Body of pancreas (tissue), 4 donors: Measurements from ENCODE around the gene LIG4. TPM values are rescaled to one million over a fixed set of nuclear protein-coding genes. Genes with fewer than 3 reads are reported as not detected.
A peak's percentile ranks its signal among the peaks of the same experiment; 100 is the strongest.

Experiments
- ATAC-seq: fragments of 150-250 bp; one replicate; pipeline ENCODE4 v1.9.1; 2016
- DNase-seq, 4 donors: peaks; one replicate each; pipeline ENCODE4 v3.0.0-alpha.2; 2019
- H3K27ac ChIP-seq, 4 donors: fragments of 200-600 bp; sonication (generic); 1 replicate in 3 of 4; 2 replicates in 1 of 4; pipeline versions ENCODE4 v1.5.1 to v1.6.1; 2016 to 2019; ENCODE audit warnings: mild to moderate bottlenecking in 1 of 4, mixed read lengths in 1 of 4, moderate library complexity in 1 of 4
- H3K27me3 ChIP-seq, 2 donors: fragments of 200-600 bp; sonication (generic); one replicate each; pipeline ENCODE4 v1.6.0; 2016; ENCODE audit warnings: mild to moderate bottlenecking in 1 of 2
- H3K36me3 ChIP-seq, 2 donors: fragments of 200-600 bp; sonication (generic); replicated peaks in 1 of 2; 2 replicates each; pipeline ENCODE4 v1.5.1; 2016; ENCODE audit warnings: low read depth in 2 of 2; ENCODE audit not compliant: insufficient read depth in 1 of 2
- H3K4me1 ChIP-seq: fragments of 200-600 bp; sonication (generic); one replicate; pipeline ENCODE4 v1.6.0; 2016
- H3K4me3 ChIP-seq, 2 donors: fragments of 200-600 bp; sonication (generic); 1 replicate in 1 of 2; 2 replicates in 1 of 2; pipeline ENCODE4 v1.5.1; 2016 to 2019
- H3K9me3 ChIP-seq, 3 donors: fragments of 200-600 bp; sonication (generic); 1 replicate in 2 of 3; 2 replicates in 1 of 3; pipeline ENCODE4 v1.5.1; 2016
- POLR2A ChIP-seq, 3 donors: fragments of 450-650 bp; IDR thresholded peaks; one replicate each; pipeline ENCODE4 v1.6.1; 2016; ENCODE audit warnings: antibody characterized with exemption in 3 of 3, mild to moderate bottlenecking in 2 of 3
- WGBS, 2 donors: methylation state at CpG; one replicate each; pipeline ENCODE4 v1.1.5; 2017; 5-methylcytosine and 5-hydroxymethylcytosine counted together
- intact Hi-C: fragments of 100-400 bp; cut with DNase I; formaldehyde crosslinking; loops from one replicate; pipeline ENCODE4 v1.15.1; 2023
- total RNA-seq, 2 donors: library from RNA; depleted of rRNA; stranded (reverse); fragments of >200 nt; gene quantifications; one replicate each; pipeline ENCODE4 v1.1.0, GENCODE V29; 2016
- TF ChIP-seq, protein P1 (sequence below), 7 experiments: fragments of 450-650 bp in 4 of 7; fragments of 200-600 bp in 3 of 7; sonication (generic) in 3 of 7; IDR thresholded peaks; one replicate each; pipeline ENCODE4 v1.5.1; 2016 to 2019; ENCODE audit warnings: antibody characterized with exemption in 7 of 7

The LIG4 gene
- total RNA-seq, 2 donors from 2014 or later: 5.9 to 7.5 TPM

DNA sequence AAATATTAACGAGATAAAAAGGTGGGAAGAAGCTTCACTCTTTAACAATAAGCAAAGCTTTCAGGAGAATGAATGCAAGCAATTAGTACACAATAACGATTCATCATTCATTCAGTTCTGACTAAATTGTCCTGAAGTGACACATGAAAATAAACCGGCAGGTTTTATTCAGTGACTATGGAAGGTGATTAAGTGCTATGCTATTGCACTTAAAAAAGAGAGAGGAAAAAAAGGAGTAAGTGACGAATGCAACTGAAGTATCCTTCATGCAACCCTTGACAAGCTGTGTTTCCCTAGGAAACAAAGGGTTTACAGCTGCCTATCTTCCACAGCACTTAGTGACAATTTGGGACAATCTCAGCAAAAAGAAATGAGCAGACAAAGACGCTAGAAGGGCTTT lies 1.4 kb downstream of the LIG4 start:
- H3K27me3 ChIP-seq: no peaks in the 10 kb centered on the region
- no peaks in the 10 kb centered on the region for H3K9me3 ChIP-seq
- DNase-seq (no peak), ATAC-seq (no peak)
- no peak overlapping the region for H3K4me3 ChIP-seq
- H3K4me1 ChIP-seq: peaks cover 29% of the 10 kb centered on the region
- WGBS, 2 donors: 55 to 56% methylated on average over 5 of the region's 5 CpGs
- intact Hi-C loops: no loop called here
- TF ChIP-seq, protein P1, sequence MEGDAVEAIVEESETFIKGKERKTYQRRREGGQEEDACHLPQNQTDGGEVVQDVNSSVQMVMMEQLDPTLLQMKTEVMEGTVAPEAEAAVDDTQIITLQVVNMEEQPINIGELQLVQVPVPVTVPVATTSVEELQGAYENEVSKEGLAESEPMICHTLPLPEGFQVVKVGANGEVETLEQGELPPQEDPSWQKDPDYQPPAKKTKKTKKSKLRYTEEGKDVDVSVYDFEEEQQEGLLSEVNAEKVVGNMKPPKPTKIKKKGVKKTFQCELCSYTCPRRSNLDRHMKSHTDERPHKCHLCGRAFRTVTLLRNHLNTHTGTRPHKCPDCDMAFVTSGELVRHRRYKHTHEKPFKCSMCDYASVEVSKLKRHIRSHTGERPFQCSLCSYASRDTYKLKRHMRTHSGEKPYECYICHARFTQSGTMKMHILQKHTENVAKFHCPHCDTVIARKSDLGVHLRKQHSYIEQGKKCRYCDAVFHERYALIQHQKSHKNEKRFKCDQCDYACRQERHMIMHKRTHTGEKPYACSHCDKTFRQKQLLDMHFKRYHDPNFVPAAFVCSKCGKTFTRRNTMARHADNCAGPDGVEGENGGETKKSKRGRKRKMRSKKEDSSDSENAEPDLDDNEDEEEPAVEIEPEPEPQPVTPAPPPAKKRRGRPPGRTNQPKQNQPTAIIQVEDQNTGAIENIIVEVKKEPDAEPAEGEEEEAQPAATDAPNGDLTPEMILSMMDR (IDR thresholded peaks at IDR 0.05): no peak
- no peak for TF ChIP-seq POLR2A (IDR thresholded peaks at IDR 0.05)
- H3K27ac ChIP-seq: peak overlapping the region in 1 of 4 donors; percentile 10
- H3K36me3 ChIP-seq: peaks cover 0 to 3% of the 10 kb centered on the region in 2 donors

DNA sequence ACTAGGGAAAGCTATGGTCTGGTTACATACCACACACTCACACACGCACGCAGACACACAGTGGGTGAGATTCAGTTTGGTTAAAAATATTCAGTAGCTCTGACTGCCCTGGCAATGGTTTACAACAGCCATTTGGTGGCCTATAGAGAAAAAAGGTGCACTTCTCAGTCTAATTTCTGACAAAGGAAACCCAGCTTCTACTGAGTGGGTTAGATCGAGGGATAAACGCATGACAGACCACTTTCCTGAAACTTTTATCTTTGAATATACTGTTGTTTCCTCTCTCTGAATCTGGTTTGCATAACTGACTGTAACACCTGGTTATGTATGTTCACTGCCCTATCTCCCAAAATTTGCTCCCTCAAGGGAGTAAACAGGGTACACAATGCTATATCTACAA lies 2.5 kb downstream of the LIG4 start:
- TF ChIP-seq POLR2A (IDR thresholded peaks at IDR 0.05): no peak
- TF ChIP-seq, protein P1 (IDR thresholded peaks at IDR 0.05): no peak
- intact Hi-C loops: no loop called here
- DNase-seq (no peak), ATAC-seq (no peak)
- no peak overlapping the region for H3K4me3 ChIP-seq
- H3K9me3 ChIP-seq: no peaks in the 10 kb centered on the region
- 70 to 99% methylated on average over 4 of the region's 4 CpGs for WGBS, 2 donors
- H3K27ac ChIP-seq: no peak overlapping the region
- H3K27me3 ChIP-seq: no peaks in the 10 kb centered on the region
- peaks cover 29% of the 10 kb centered on the region for H3K4me1 ChIP-seq
- H3K36me3 ChIP-seq: peaks cover 0 to 3% of the 10 kb centered on the region in 2 donors

DNA sequence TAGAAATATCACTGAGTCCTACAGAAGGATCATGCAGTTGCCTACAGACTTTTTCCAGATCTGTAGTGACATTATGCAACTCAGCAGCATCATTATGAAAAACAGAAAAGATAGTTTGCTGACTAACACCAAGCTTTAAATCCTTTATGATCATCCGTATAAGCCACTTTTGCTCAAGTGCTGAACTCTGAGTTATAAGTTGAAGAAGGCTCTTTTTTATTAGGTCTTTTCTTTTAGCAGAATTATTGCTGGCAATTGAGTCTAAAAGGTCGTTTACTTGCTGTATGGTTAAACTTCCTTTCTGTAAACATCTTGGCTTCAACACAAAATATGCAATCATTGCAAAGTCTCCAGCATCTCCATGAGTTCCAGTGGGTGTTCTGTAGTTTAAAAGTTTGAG lies 4.8 kb downstream of the LIG4 start:
- ATAC-seq (no peak), DNase-seq (no peak)
- Histone ChIP-seq H3K27ac (no peak overlapping the region), H3K9me3 (no peaks in the 10 kb centered on the region), H3K27me3 (no peaks in the 10 kb centered on the region), H3K36me3 (peaks cover 0 to 3% of the 10 kb centered on the region in 2 donors), H3K4me3 (no peak overlapping the region), H3K4me1 (peaks cover 8% of the 10 kb centered on the region)
- WGBS, 2 donors: 79 to 83% methylated on average over 2 of the region's 2 CpGs
- TF ChIP-seq POLR2A (IDR thresholded peaks at IDR 0.05): no peak
- intact Hi-C loops: no loop called here

- intact Hi-C loops: no loop called here
- no peak overlapping the region for H3K4me3 ChIP-seq
- TF ChIP-seq, protein P1 (IDR thresholded peaks at IDR 0.05): no peak
- TF ChIP-seq POLR2A (IDR thresholded peaks at IDR 0.05): no peak
- ATAC-seq (no peak), DNase-seq (no peak)
- H3K36me3 ChIP-seq: no peaks in the 10 kb centered on the region
- H3K9me3 ChIP-seq: no peaks in the 10 kb centered on the region
- WGBS, 2 donors: 76% methylated on average over 1 of the region's 1 CpG
- H3K4me1 ChIP-seq: no peaks in the 10 kb centered on the region
- H3K27ac ChIP-seq: no peak overlapping the region
- H3K27me3 ChIP-seq: no peaks in the 10 kb centered on the region
Observed at GRCh38 chr13:108200781-108201398, 14.4 kb downstream of the LIG4 start.

- TF ChIP-seq, protein P1 (IDR thresholded peaks at IDR 0.05): no peak
- no peak for TF ChIP-seq POLR2A (IDR thresholded peaks at IDR 0.05)
- Histone ChIP-seq H3K4me1 (no peaks in the 10 kb centered on the region), H3K9me3 (no peaks in the 10 kb centered on the region), H3K27ac (no peak overlapping the region), H3K4me3 (no peak overlapping the region), H3K36me3 (no peaks in the 10 kb centered on the region), H3K27me3 (no peaks in the 10 kb centered on the region)
- intact Hi-C loops: no loop called here
- 77 to 82% methylated on average over 5 of the region's 5 CpGs for WGBS, 2 donors
- DNase-seq (no peak), ATAC-seq (no peak)
Observed at GRCh38 chr13:108195861-108196260, 19.5 kb downstream of the LIG4 start.
